GM18909 (cell line): ENCODE measurements around the gene BGLAP.
"Not testable (repeated sequence)": the region's sequence is repeated elsewhere in the genome, so short reads cannot be mapped to it uniquely, and the experiment has no call there.

Experiments
- ATAC-seq: cut with Tn5 transposase; IDR thresholded peaks from one replicate; pipeline ENCODE4 v1.9.1; 2021; ENCODE audit warnings: mild to moderate bottlenecking; ENCODE audit not compliant: unreplicated experiment, poor library complexity

The BGLAP gene

GRCh38 chr1:156241926-156242325 is at the start of gene BGLAP:
Gene BGLAP, plus strand, starts transcription at chr1:156242184. Its CDS starts 48 bp downstream, at chr1:156242232.
- ATAC-seq = no peak

DNA sequence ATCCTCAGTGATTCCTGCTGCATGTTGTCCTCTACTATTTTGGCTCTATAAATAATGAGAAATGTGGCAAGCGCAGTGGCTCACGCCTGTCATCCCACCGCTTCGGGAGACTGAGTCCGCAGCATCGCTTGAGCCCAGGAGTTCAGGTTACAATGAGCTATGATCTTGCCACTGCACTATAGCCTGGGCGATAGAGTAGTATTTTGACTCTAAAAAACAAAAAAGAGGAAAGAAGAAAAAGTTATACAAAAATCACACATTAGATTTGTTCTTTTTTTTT is 48.8 kb upstream of the BGLAP start:
- ATAC-seq = no peak

- ATAC-seq = peak; percentile 93
Observed at GRCh38 chr1:156193488-156194299, 48.3 kb upstream of the BGLAP start, which contains the start of gene SLC25A44. Gene SLC25A44, plus strand, starts transcription at chr1:156194104. Its CDS starts 5,744 bp downstream, at chr1:156199848.

DNA sequence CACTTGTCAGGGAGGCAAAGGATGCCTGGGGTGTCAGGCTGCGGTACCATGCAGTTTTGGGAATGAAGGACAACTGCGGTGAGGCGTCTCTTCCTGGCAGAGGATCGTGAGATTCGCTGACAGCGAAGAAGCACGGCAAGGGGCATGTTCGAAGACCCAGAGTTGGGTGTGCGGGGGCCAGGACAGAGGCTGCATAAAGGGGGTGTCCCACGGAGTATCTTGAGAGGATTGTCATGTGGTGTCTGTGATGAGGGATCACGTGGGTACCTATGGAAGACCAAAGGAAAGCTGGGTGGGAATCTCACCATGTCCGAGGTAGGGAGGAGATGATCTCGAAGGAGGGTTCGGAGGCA is 47.7 kb upstream of the BGLAP start:
- ATAC-seq = no peak

DNA sequence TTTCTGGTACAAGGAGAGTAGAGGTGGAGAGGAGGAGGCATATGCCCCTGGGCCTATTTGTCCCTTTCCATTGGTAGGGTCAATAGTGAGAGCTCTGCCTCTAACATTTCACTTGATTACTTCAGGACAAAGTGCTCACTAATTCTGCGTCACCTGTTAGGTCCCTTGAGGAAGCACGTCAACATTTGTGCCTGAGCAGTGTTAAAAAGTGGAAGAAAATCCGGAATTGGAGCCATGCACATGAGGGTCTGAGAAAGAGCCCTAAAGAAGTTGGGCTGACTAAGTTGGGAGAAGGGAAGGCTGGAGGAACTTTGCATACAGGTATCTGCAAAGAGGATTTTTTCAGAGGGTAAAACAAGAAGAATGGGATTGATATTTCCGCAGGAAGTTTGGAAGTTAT is 46.1 kb upstream of the BGLAP start:
- no peak for ATAC-seq

GRCh38 chr1:156196445-156196844 is 45.5 kb upstream of the BGLAP start:
- ATAC-seq = no peak

- no peak for ATAC-seq
Observed at GRCh38 chr1:156198831-156199349, 43.1 kb upstream of the BGLAP start.

DNA sequence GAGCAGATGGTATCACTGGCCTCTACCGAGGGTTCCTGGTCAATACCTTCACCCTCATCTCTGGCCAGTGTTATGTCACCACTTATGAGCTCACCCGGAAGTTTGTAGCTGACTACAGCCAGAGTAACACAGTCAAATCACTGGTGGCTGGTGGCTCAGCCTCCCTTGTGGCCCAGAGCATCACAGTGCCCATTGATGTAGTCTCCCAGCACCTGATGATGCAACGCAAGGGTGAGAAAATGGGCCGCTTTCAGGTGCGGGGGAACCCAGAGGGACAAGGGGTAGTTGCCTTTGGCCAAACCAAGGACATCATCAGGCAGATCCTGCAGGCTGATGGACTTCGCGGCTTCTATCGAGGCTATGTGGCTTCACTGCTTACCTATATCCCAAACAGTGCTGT is 41.9 kb upstream of the BGLAP start:
- ATAC-seq = no peak

GRCh38 chr1:156203331-156203730 is 38.7 kb upstream of the BGLAP start:
- no peak for ATAC-seq

DNA sequence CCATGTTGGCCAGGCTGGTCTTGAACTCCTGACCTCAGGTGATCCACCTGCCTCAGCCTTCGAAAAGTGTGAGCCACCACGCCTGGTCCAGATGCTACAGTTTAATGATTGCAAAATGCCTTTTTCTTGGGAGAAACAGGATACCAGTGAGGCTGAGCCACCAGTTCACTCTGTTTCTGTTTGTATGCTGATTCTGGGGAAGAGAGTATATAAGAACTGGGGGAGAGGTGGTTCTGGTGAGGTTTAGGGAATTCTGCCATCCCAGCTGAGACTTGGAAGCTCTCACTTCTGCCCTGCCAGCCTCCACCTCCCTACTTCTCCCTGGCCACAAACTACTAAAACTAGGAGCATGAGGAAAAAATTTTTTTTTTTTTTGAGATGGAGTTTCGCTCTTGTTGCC is 37.3 kb upstream of the BGLAP start:
- no peak for ATAC-seq

DNA sequence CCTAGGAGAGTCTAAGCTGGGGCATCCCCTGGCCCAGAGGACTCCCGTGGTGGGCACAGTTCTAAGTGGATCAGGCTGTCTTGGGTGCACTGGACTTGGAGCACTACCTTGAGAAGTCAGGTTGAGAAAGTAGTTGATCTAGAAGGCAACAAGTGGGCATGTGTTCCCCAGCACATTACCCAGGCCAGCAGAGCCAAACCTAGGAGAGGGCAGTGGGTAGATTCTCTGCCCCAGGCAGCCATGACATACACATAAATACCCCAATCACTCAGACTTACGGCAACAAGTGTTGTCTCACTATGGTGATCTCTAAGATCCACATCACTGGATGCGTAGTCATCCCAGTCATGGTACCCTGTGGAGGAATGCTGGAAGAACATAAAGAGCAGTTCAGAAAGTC is 30.7 kb upstream of the BGLAP start:
- no peak for ATAC-seq

GRCh38 chr1:156212130-156212529 is 29.9 kb upstream of the BGLAP start:
- ATAC-seq = no peak

DNA sequence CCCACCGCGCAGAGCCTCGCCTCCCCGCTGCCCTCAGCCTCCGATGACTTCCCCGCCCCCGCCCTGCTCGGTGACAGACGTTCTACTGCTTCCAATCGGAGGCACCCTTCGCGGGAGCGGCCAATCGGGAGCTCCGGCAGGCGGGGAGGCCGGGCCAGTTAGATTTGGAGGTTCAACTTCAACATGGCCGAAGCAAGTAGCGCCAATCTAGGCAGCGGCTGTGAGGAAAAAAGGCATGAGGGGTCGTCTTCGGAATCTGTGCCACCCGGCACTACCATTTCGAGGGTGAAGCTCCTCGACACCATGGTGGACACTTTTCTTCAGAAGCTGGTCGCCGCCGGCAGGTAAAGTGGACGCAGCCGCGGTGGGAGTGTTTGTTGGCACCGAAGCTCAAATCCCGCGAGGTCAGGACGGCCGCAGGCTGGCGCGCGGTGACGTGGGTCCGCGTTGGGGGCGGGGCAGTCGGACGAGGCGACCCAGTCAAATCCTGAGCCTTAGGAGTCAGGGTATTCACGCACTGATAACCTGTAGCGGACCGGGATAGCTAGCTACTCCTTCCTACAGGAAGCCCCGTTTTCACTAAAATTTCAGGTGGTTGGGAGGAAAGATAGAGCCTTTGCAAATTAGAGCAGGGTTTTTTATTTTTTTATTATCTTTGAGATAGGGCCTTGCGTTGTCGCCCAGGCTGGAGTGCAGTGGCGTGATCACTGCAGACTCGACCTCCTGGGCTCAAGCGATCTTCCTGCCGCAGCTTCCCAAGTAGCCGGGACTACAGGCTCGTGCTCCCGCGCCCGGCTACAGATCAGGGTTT is 28.9 kb upstream of the BGLAP start, which contains the start of gene PMF1:
Gene PMF1 (plus strand): TSS at position 175 of the 811 bp plus-strand sequence. CDS start 9 bp downstream, at position 184.
- ATAC-seq = peak; percentile 91

DNA sequence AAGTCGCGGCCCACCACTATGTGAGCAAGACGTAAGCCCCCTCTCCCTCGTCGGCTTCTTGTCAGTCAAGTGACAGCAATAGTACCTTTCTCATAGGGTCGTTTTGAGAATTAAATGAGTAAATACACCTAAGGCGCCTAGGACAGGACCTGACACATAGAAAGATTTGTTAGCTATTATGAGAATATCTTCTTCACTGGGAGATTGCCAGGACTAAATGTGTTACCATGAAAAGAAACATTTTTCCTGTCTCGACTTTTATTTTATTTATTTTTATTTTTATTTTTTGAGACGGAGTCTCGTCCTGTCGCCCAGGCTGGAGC is 28.4 kb upstream of the BGLAP start:
- ATAC-seq = no peak

DNA sequence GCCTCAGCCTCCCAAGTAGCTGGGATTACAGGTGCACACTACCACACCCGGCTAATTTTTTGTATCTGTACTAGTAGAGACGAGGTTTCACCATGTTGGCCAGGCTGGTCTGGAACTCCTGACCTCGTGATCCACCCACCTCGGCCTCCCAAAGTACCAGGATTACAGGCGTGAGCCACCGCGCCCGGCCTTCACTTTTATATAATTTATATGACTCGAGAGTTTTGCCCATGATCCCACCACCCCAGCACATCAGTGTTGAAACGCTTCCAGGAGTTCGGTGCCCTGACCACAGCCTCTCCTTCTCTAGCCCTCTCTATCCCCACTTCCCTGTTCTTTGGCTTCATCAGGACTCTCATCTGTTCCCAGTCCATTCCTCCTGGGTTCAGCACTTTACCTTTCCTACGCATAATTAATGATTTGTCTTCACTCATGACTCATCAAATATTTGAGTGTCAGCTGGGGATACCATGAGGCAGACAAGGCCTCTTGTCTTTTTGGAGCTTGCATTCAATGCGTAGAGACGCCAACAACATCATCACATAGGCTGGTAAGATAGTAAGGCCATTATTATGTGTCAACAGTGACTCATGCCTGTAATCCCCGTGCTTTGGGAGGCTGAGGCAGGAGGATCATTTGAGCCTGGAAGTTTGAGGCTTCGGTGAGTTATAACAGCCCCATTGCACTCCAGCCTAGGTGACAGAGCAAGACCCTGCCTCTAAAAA is 27.8 kb upstream of the BGLAP start:
- ATAC-seq = no peak

DNA sequence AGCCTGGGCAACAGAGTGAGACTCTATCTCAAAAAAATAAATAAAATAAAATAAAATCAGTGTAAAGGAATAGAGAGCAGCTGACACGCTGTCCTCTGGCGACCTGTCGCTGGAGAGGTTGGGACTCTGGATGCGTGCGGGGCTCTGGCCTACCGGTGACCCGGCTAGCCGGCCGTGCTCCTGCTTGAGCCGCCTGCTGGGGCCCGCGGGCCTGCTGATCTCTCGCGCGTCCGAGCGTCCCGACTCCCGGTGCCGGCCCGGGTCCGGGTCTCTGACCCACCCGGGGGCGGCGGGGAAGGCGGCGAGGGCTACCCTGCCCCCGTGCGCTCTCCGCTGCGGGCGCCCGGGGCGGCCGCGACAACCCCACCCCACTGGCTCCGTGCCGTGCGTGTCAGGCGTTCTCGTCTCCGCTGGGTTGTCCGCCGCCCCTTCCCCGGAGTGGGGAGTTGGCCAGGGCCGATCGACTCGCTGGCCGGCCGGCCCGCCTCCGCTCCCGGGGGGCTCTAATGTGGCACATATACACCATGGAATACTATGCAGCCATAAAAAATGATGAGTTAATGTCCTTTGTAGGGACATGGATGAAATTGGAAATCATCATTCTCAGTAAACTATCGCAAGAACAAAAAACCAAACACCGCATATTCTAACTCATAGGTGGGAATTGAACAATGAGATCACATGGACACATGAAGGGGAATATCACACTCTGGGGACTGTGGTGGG is 25.5 kb upstream of the BGLAP start:
- not testable (repeated sequence) for ATAC-seq

GRCh38 chr1:156217871-156218270 is 24.1 kb upstream of the BGLAP start:
- no peak for ATAC-seq

DNA sequence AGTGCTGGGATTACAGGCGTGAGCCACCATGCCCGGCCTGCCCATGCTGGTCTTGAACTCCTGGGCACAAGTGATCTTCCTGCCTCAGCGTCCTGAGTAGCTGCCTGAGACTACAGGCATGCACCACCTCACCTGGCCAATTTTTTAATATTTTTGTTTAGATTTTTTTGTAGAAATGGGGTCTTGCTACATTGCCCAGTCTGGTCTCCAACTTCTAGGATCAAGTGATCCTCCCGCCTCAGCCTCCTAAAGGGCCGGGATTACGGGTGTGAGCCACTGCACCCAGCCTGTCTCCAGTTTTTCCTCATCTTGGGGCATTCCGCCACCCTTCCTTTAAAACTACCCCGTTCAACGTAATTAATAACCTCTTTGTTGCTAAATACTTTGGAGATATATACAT is 21.8 kb upstream of the BGLAP start:
- no peak for ATAC-seq

DNA sequence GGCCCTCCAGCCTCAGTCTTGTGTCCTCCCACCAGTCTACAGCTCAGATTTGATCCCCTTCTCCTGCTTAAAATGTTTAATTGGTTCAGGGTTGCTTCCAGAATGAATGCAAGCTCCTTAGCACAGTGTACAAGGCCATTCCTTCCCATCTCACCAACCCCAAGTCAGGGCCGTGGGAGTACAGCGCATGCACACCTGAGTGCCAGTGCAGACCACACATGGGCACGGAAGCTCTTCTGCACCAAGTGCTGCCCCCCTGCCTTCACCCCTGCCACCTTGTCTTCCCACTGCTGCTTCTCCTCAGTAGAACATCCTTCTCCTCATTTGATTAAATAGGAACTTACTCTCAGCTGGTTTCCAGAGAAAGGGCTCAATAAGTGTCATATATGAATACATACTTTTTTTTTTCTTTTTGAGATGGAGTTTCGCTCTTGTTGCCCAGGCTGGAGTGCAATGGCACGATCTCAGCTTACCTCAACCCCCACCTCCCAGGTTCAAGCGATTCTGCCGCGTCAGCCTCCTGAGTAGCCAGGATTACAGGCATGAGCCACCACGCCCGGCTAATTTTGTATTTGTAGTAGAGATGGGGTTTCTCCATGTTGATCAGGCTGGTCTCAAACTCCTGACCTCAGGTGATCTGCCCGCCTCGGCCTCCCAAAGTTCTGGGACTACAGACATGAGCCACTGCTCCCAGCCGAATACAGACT is 19.8 kb upstream of the BGLAP start:
- ATAC-seq = no peak

GRCh38 chr1:156225677-156226014 is 16.3 kb upstream of the BGLAP start:
- ATAC-seq = peak; percentile 1
